ENCODE results near the gene NACC2. TPM values are rescaled to one million over a fixed set of nuclear protein-coding genes. Genes with fewer than 3 reads are reported as not detected.
A peak's percentile ranks its signal among the peaks of the same experiment; 100 is the strongest.

Gene NACC2
- total and polyA plus RNA-seq, 2 of the 8 experiments (the other 6 are each of a cell fraction or from before 2014, with no cell fraction given), result 8.3 to 14.0 TPM

- TF ChIP-seq, protein P1, sequence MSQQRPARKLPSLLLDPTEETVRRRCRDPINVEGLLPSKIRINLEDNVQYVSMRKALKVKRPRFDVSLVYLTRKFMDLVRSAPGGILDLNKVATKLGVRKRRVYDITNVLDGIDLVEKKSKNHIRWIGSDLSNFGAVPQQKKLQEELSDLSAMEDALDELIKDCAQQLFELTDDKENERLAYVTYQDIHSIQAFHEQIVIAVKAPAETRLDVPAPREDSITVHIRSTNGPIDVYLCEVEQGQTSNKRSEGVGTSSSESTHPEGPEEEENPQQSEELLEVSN (IDR thresholded peaks at IDR 0.05), result 0 out of 2 replicates have a peak, but pooled peaks have one; percentile 11
- TF ChIP-seq SUZ12 (IDR thresholded peaks at IDR 0.05; ENCODE audit: low read length), result peak; percentile 22; the same call in 1 of the 2 replicates
- 0 out of 2 replicates have a peak, but pooled peaks have one; percentile 3 for TF ChIP-seq GABPA (IDR thresholded peaks at IDR 0.05; ENCODE audit: borderline replicate concordance, insufficient read depth, low read length)
Observed at GRCh38 chr9:136050701-136051452, 44.2 kb downstream of the NACC2 start (continued).
